Measurements from ENCODE around the gene NEB.
"Not testable (repeated sequence)": the region's sequence is repeated elsewhere in the genome, so short reads cannot be mapped to it uniquely, and the experiment has no call there.

DNA sequence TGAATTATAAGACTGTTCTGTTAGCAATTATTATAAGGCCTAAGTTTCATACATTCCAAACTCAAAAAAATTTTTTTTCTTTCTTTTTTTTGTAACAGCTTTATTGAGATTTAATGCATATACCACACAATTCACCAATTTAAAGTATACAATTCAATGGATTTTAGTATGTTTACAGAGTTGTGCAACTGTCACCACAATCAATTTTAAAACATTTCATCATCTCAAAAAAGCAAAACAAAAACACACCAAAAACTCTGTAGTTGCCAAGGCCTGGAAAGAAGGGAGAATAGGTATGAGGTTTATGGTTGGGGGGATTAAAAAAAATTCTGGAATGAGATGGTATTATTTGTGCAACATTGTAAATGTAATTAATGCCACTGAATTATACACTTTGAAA, 36.1 kb downstream of the NEB start:
- TF ChIP-seq POLR2A (IDR thresholded peaks at IDR 0.05), result not testable (repeated sequence)
- TF ChIP-seq, protein P1, sequence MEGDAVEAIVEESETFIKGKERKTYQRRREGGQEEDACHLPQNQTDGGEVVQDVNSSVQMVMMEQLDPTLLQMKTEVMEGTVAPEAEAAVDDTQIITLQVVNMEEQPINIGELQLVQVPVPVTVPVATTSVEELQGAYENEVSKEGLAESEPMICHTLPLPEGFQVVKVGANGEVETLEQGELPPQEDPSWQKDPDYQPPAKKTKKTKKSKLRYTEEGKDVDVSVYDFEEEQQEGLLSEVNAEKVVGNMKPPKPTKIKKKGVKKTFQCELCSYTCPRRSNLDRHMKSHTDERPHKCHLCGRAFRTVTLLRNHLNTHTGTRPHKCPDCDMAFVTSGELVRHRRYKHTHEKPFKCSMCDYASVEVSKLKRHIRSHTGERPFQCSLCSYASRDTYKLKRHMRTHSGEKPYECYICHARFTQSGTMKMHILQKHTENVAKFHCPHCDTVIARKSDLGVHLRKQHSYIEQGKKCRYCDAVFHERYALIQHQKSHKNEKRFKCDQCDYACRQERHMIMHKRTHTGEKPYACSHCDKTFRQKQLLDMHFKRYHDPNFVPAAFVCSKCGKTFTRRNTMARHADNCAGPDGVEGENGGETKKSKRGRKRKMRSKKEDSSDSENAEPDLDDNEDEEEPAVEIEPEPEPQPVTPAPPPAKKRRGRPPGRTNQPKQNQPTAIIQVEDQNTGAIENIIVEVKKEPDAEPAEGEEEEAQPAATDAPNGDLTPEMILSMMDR (IDR thresholded peaks at IDR 0.05), result not testable (repeated sequence)
